SK-N-SH (cell line): ENCODE results near the gene ZFP92. TPM values are rescaled to one million over a fixed set of nuclear protein-coding genes. Genes with fewer than 3 reads are reported as not detected.

Source experiments
- CTCF ChIA-PET: fragments of 300-600, 350-600 bp; formaldehyde crosslinking; extraction: SDS; loops from one replicate; lab custom pipeline; 2021; lab: Yijun Ruan, JAX
- POLR2A ChIA-PET: fragments of 350-600 bp; sonication (Branson Sonifier 250); formaldehyde crosslinking; extraction: SDS; loops from one replicate; lab custom pipeline; 2020; ENCODE audit warnings: antibody characterized with exemption, inconsistent platforms; lab: Yijun Ruan, JAX
- DNase-seq: peaks from one replicate; pipeline ENCODE4 v3.0.0; 2012
- H2AFZ ChIP-seq: fragments of 200-600 bp; sonication (generic); 2 replicates; pipeline ENCODE4 v1.8.1; 2016; ENCODE audit warnings: antibody characterized with exemption, mild to moderate bottlenecking, low read depth
- H3F3A ChIP-seq: fragments of 200-600 bp; sonication (generic); replicated peaks from 2 replicates; pipeline ENCODE3; 2016; ENCODE audit warnings: antibody characterized with exemption, mild to moderate bottlenecking; ENCODE audit not compliant: insufficient read depth
- H3K27ac ChIP-seq, 2 experiments: fragments of 200-500 bp in 1 of 2; fragments of 200-600 bp in 1 of 2; sonication (Bioruptor generic) in 1 of 2; sonication (generic), shearing (Covaris generic) in 1 of 2; 2 replicates each; pipeline versions ENCODE4 v1.5.1 to v1.6.1; 2014 to 2016; ENCODE audit warnings: low read depth in 2 of 2, inconsistent platforms in 1 of 2, low read length in 1 of 2, mild to moderate bottlenecking in 1 of 2, mixed read lengths in 1 of 2
- H3K27me3 ChIP-seq: fragments of 200-600 bp; sonication (generic), shearing (Covaris generic); 2 replicates; pipeline ENCODE4 v1.6.1; 2016; ENCODE audit warnings: mixed run types; ENCODE audit not compliant: insufficient read depth
- H3K36me3 ChIP-seq, 2 experiments: fragments of 200-500 bp in 1 of 2; fragments of 200-600 bp in 1 of 2; sonication (Bioruptor generic) in 1 of 2; sonication (generic) in 1 of 2; replicated peaks in 1 of 2; 2 replicates each; pipeline versions ENCODE3 to v1.5.1; 2014 to 2016; ENCODE audit warnings: low read length in 1 of 2, mild to moderate bottlenecking in 1 of 2; ENCODE audit not compliant: insufficient read depth in 2 of 2, control insufficient read depth in 1 of 2
- H3K4me1 ChIP-seq, 2 experiments: fragments of 200-500 bp in 1 of 2; fragments of 200-600 bp in 1 of 2; sonication (Bioruptor generic) in 1 of 2; sonication (generic), shearing (Covaris generic) in 1 of 2; 2 replicates each; pipeline versions ENCODE4 v1.5.1 to v1.6.1; 2014 to 2016; ENCODE audit warnings: low read depth in 1 of 2, low read length in 1 of 2, mixed run types in 1 of 2; ENCODE audit not compliant: insufficient read depth in 2 of 2, control insufficient read depth in 1 of 2
- H3K4me2 ChIP-seq: fragments of 200-600 bp; sonication (generic), shearing (Covaris generic); 2 replicates; pipeline ENCODE4 v1.6.1; 2017; ENCODE audit warnings: mixed run types
- H3K4me3 ChIP-seq, 2 experiments: fragments of 200-500 bp in 1 of 2; fragments of 200-600 bp in 1 of 2; sonication (Bioruptor generic) in 1 of 2; sonication (generic), shearing (Covaris generic) in 1 of 2; 2 replicates each; pipeline versions ENCODE4 v1.5.1 to v1.8.1; 2014 to 2016; ENCODE audit warnings: low read depth in 2 of 2, inconsistent platforms in 1 of 2, low read length in 1 of 2, mild to moderate bottlenecking in 1 of 2, mixed read lengths in 1 of 2, moderate library complexity in 1 of 2
- H3K79me2 ChIP-seq: fragments of 200-600 bp; sonication (generic); 2 replicates; pipeline ENCODE4 v1.8.1; 2017; ENCODE audit warnings: mild to moderate bottlenecking; ENCODE audit not compliant: insufficient read depth
- H3K9ac ChIP-seq: fragments of 200-600 bp; sonication (generic); 2 replicates; pipeline ENCODE4 v1.6.1; 2017; ENCODE audit warnings: mixed run types
- H3K9me2 ChIP-seq: fragments of 200-600 bp; sonication (generic); 2 replicates; pipeline ENCODE4 v1.6.1; 2017; ENCODE audit warnings: mixed run types
- H3K9me3 ChIP-seq: fragments of 200-600 bp; sonication (generic); 2 replicates; pipeline ENCODE4 v1.6.1; 2017; ENCODE audit warnings: mixed run types, mild to moderate bottlenecking, moderate library complexity
- H4K20me1 ChIP-seq: fragments of 200-600 bp; sonication (generic); 2 replicates; pipeline ENCODE4 v1.6.1; 2017; ENCODE audit warnings: mild to moderate bottlenecking, mixed run types; ENCODE audit not compliant: insufficient read depth
- EZH2phosphoT487 ChIP-seq: fragments of 200-600 bp; sonication (generic); IDR thresholded peaks from 2 replicates; pipeline ENCODE4 v1.6.1; 2017; ENCODE audit warnings: low read depth, mixed run types, mild to moderate bottlenecking, antibody characterized with exemption, moderate library complexity, borderline replicate concordance
- FOSL2 ChIP-seq: IDR thresholded peaks from 2 replicates; pipeline ENCODE4 v1.4.0; 2012; ENCODE audit warnings: low read depth, mild to moderate bottlenecking, moderate library complexity, borderline replicate concordance
- FOXM1 ChIP-seq: IDR thresholded peaks from 2 replicates; pipeline ENCODE4 v1.4.0; 2012; ENCODE audit warnings: low read depth, mild to moderate bottlenecking
- GATA2 ChIP-seq: sonication (generic); formaldehyde crosslinking; IDR thresholded peaks from 2 replicates; pipeline ENCODE4 v1.5.0; 2020; ENCODE audit warnings: mild to moderate bottlenecking, missing genetic modification reagents
- MXI1 ChIP-seq: IDR thresholded peaks from 2 replicates; pipeline ENCODE4 v1.6.1; 2012; ENCODE audit warnings: mild to moderate bottlenecking, low read depth, low read length, improper control_type of control experiment
- NFIC ChIP-seq: IDR thresholded peaks from 2 replicates; pipeline ENCODE4 v1.4.0; 2012; ENCODE audit warnings: borderline replicate concordance
- POLR2AphosphoS5 ChIP-seq: IDR thresholded peaks from 2 replicates; pipeline ENCODE4 v1.6.1; 2012; ENCODE audit warnings: low read depth, low read length
- RAD21 ChIP-seq: IDR thresholded peaks from 2 replicates; pipeline ENCODE4 v1.6.1; 2012; ENCODE audit warnings: mild to moderate bottlenecking, low read length
- RFX5 ChIP-seq: IDR thresholded peaks from 2 replicates; pipeline ENCODE4 v1.6.1; 2012; ENCODE audit warnings: mild to moderate bottlenecking, improper control_type of control experiment, low read length
- SIN3A ChIP-seq: IDR thresholded peaks from 2 replicates; pipeline ENCODE4 v1.6.1; 2012; ENCODE audit warnings: low read depth, mild to moderate bottlenecking, low read length, moderate library complexity, borderline replicate concordance
- TEAD4 ChIP-seq: IDR thresholded peaks from 2 replicates; pipeline ENCODE4 v1.4.0; 2012; ENCODE audit warnings: mild to moderate bottlenecking, borderline replicate concordance; ENCODE audit not compliant: insufficient read depth
- WGBS: methylation state at CpG from one replicate; pipeline ENCODE4 v1.1.6; 2017; ENCODE audit warnings: low lambda C conversion rate; 5-methylcytosine and 5-hydroxymethylcytosine counted together
- polyA plus RNA-seq, 3 experiments: library from polyadenylated mRNA; depleted of rRNA; stranded (reverse); fragments of >200 nt; gene quantifications; 2 replicates each; pipeline ENCODE4 v1.2.3, GENCODE V29; 2012
- TF ChIP-seq, protein P1 (sequence below): fragments of 150-350 bp; IDR thresholded peaks from 2 replicates; pipeline ENCODE4 v1.6.1; 2017; ENCODE audit warnings: antibody characterized with exemption, low read length, low read depth, borderline replicate concordance
- TF ChIP-seq, protein P2 (sequence below): fragments of 150-350 bp; IDR thresholded peaks from 2 replicates; pipeline ENCODE4 v1.6.1; 2016; ENCODE audit warnings: mild to moderate bottlenecking, low read depth, low read length
- TF ChIP-seq, protein P3 (sequence below): IDR thresholded peaks from 2 replicates; pipeline ENCODE4 v1.4.0; 2012; ENCODE audit warnings: low read depth, borderline replicate concordance
- TF ChIP-seq, protein P4 (sequence below): IDR thresholded peaks from 2 replicates; pipeline ENCODE4 v1.6.1; 2012; ENCODE audit warnings: mild to moderate bottlenecking, low read depth, low read length, moderate library complexity
- TF ChIP-seq, protein P5 (sequence below): fragments of 200-600 bp; sonication (generic); IDR thresholded peaks from 2 replicates; pipeline ENCODE4 v1.6.1; 2017; ENCODE audit warnings: antibody characterized with exemption, mild to moderate bottlenecking, moderate library complexity
- TF ChIP-seq, protein P6 (sequence below): IDR thresholded peaks from 2 replicates; pipeline ENCODE4 v1.4.0; 2012; ENCODE audit warnings: low read depth, borderline replicate concordance

The ZFP92 gene
- polyA plus RNA-seq, 1 of the 3 experiments (the other 2 are of a cell fraction) = 0.28 TPM

DNA sequence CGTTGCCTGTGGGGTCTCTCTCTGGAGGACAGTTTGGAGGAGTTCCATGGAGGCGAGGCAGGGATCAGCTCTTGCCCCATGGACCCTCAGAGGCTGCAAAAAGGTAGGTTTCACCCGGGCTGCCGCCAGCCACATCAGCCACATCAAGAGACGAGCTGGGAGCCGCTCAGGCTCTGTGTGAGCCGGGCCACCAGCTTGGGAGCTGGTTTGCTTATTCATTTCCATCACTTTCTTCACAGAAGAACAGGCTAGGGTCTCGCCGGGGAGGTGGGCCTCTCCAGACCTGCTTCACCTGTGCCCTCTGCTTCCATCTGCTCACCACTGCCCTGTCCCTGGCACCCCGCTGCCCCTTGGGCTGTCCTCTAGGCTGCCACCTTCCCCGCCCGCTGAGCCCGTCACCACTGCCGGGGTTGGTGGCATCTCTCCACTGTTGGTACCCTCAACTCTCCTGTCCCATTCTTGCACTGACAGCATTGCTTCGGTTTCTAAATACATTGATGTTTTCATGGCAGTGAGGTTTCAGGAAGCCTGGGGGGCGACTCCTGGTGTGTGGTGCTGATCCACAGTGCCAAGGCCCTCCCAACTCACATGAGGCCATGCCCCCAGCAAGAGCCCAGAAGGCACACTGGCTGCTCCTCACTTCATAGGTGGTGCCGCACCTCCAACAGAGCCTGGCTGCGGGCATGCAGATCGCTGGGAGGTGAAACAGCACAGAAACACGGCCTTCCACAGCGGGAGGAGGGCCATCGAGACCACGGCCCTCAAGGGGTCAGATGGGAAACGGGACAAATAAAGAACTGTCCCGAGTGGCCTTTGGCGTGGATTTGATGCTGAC, 39.1 kb downstream of the ZFP92 start:
- no peak overlapping the region for H2AFZ ChIP-seq
- no peaks in the 10 kb centered on the region for H4K20me1 ChIP-seq
- ChIA-PET POLR2A (no interaction called here), CTCF (interaction anchor here (1.0 to 1.6 kb wide), 2 partner anchors 10 kb away, joined by 3 to 4 read pairs; no protein-coding TSS in a partner anchor)
- H3K36me3 ChIP-seq = peaks cover 0 to 6% of the 10 kb centered on the region in 2 experiments
- H3K79me2 ChIP-seq = no peaks in the 10 kb centered on the region
- H3K9me3 ChIP-seq = no peaks in the 10 kb centered on the region
- H3K9ac ChIP-seq = no peak overlapping the region
- H3K4me1 ChIP-seq = peaks cover 0 to under 1% of the 10 kb centered on the region in 2 experiments; a peak in 1 of 4 replicates
- peaks cover 17% of the 10 kb centered on the region for H3K27me3 ChIP-seq
- H3K27ac ChIP-seq = no peak overlapping the region
- TF ChIP-seq TEAD4 (no peak), POLR2AphosphoS5 (no peak), RAD21 (no peak), RFX5 (no peak), SIN3A (no peak), GATA2 (CRISPR knock-in tag) (no peak), MXI1 (no peak), FOXM1 (no peak), FOSL2 (no peak), NFIC (no peak), EZH2phosphoT487 (no peak)
- TF ChIP-seq, protein P1, sequence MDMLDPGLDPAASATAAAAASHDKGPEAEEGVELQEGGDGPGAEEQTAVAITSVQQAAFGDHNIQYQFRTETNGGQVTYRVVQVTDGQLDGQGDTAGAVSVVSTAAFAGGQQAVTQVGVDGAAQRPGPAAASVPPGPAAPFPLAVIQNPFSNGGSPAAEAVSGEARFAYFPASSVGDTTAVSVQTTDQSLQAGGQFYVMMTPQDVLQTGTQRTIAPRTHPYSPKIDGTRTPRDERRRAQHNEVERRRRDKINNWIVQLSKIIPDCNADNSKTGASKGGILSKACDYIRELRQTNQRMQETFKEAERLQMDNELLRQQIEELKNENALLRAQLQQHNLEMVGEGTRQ = no peak
- TF ChIP-seq, protein P2, sequence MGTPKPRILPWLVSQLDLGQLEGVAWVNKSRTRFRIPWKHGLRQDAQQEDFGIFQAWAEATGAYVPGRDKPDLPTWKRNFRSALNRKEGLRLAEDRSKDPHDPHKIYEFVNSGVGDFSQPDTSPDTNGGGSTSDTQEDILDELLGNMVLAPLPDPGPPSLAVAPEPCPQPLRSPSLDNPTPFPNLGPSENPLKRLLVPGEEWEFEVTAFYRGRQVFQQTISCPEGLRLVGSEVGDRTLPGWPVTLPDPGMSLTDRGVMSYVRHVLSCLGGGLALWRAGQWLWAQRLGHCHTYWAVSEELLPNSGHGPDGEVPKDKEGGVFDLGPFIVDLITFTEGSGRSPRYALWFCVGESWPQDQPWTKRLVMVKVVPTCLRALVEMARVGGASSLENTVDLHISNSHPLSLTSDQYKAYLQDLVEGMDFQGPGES = no peak
- TF ChIP-seq, protein P3, sequence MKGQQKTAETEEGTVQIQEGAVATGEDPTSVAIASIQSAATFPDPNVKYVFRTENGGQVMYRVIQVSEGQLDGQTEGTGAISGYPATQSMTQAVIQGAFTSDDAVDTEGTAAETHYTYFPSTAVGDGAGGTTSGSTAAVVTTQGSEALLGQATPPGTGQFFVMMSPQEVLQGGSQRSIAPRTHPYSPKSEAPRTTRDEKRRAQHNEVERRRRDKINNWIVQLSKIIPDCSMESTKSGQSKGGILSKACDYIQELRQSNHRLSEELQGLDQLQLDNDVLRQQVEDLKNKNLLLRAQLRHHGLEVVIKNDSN = no peak
- TF ChIP-seq, protein P4, sequence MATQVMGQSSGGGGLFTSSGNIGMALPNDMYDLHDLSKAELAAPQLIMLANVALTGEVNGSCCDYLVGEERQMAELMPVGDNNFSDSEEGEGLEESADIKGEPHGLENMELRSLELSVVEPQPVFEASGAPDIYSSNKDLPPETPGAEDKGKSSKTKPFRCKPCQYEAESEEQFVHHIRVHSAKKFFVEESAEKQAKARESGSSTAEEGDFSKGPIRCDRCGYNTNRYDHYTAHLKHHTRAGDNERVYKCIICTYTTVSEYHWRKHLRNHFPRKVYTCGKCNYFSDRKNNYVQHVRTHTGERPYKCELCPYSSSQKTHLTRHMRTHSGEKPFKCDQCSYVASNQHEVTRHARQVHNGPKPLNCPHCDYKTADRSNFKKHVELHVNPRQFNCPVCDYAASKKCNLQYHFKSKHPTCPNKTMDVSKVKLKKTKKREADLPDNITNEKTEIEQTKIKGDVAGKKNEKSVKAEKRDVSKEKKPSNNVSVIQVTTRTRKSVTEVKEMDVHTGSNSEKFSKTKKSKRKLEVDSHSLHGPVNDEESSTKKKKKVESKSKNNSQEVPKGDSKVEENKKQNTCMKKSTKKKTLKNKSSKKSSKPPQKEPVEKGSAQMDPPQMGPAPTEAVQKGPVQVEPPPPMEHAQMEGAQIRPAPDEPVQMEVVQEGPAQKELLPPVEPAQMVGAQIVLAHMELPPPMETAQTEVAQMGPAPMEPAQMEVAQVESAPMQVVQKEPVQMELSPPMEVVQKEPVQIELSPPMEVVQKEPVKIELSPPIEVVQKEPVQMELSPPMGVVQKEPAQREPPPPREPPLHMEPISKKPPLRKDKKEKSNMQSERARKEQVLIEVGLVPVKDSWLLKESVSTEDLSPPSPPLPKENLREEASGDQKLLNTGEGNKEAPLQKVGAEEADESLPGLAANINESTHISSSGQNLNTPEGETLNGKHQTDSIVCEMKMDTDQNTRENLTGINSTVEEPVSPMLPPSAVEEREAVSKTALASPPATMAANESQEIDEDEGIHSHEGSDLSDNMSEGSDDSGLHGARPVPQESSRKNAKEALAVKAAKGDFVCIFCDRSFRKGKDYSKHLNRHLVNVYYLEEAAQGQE = no peak
- TF ChIP-seq, protein P5, sequence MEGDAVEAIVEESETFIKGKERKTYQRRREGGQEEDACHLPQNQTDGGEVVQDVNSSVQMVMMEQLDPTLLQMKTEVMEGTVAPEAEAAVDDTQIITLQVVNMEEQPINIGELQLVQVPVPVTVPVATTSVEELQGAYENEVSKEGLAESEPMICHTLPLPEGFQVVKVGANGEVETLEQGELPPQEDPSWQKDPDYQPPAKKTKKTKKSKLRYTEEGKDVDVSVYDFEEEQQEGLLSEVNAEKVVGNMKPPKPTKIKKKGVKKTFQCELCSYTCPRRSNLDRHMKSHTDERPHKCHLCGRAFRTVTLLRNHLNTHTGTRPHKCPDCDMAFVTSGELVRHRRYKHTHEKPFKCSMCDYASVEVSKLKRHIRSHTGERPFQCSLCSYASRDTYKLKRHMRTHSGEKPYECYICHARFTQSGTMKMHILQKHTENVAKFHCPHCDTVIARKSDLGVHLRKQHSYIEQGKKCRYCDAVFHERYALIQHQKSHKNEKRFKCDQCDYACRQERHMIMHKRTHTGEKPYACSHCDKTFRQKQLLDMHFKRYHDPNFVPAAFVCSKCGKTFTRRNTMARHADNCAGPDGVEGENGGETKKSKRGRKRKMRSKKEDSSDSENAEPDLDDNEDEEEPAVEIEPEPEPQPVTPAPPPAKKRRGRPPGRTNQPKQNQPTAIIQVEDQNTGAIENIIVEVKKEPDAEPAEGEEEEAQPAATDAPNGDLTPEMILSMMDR = no peak
- TF ChIP-seq, protein P6, sequence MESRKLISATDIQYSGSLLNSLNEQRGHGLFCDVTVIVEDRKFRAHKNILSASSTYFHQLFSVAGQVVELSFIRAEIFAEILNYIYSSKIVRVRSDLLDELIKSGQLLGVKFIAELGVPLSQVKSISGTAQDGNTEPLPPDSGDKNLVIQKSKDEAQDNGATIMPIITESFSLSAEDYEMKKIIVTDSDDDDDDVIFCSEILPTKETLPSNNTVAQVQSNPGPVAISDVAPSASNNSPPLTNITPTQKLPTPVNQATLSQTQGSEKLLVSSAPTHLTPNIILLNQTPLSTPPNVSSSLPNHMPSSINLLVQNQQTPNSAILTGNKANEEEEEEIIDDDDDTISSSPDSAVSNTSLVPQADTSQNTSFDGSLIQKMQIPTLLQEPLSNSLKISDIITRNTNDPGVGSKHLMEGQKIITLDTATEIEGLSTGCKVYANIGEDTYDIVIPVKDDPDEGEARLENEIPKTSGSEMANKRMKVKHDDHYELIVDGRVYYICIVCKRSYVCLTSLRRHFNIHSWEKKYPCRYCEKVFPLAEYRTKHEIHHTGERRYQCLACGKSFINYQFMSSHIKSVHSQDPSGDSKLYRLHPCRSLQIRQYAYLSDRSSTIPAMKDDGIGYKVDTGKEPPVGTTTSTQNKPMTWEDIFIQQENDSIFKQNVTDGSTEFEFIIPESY = no peak
- H3K4me3 ChIP-seq = no peak overlapping the region
- no peaks in the 10 kb centered on the region for H3F3A ChIP-seq
- DNase-seq = no peak
- no peak overlapping the region for H3K4me2 ChIP-seq
- WGBS = 67% methylated on average over 16 of the region's 26 CpGs
- no peaks in the 10 kb centered on the region for H3K9me2 ChIP-seq
